HG03378 (cell line): ENCODE data around the gene LCE2B.

Source experiments
- ATAC-seq: cut with Tn5 transposase; IDR thresholded peaks from one replicate; pipeline ENCODE4 v1.9.1; 2021; ENCODE audit warnings: mild to moderate bottlenecking, moderate library complexity; ENCODE audit not compliant: unreplicated experiment

The LCE2B gene

DNA sequence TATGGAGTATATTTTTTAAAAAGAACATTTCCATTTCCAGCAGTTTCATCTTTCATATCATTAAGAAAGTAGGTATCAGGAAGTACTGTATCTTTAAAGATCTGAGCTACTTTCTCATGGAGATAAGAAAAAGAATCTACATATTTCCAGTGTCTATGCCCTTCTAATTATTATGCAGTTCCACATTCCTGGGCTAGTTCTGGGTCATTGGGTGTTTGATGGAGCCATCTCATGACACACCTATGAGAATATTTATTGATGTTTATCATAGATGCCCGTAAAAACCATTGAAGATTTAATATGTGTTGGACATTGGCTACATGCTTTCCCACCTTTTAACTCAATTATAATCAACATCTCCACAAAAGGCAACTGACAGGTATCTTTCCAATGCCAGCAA, 43.1 kb downstream of the LCE2B start:
- no peak for ATAC-seq

GRCh38 chr1:152735648-152736047, 49.7 kb downstream of the LCE2B start:
- no peak for ATAC-seq
